Measurements from ENCODE around the gene IL1F10.

The IL1F10 gene

GRCh38 chr2:113067681-113068080 lies at the start of gene IL1F10:
IL1F10 (plus strand) TSS chr2:113067970; CDS start chr2:113072739, 4,769 bp downstream.
- H3K27ac ChIP-seq = no peak within 1 kb of the TSS
- H3K4me3 ChIP-seq = no peak within 1 kb of the TSS

- Histone ChIP-seq H3K4me3 (no peak overlapping the region), H3K27ac (no peak overlapping the region)
These were observed 49.3 kb upstream of the IL1F10 start for GRCh38 chr2:113018509-113018908.

GRCh38 chr2:113021312-113021711 lies 46.5 kb upstream of the IL1F10 start:
- no peak overlapping the region for H3K4me3 ChIP-seq
- no peak overlapping the region for H3K27ac ChIP-seq

GRCh38 chr2:113024764-113025163 lies 43.0 kb upstream of the IL1F10 start:
- no peak overlapping the region for H3K4me3 ChIP-seq

GRCh38 chr2:113025737-113026136 lies 42.0 kb upstream of the IL1F10 start:
- no peak overlapping the region for H3K27ac ChIP-seq
- H3K4me3 ChIP-seq = no peak overlapping the region

More at GRCh38 chr2:113024764-113025163, 43.0 kb upstream of the IL1F10 start:
- no peak overlapping the region for H3K27ac ChIP-seq

GRCh38 chr2:113027691-113028090 lies 40.1 kb upstream of the IL1F10 start:
- Histone ChIP-seq H3K27ac (no peak overlapping the region), H3K4me3 (no peak overlapping the region)

- Histone ChIP-seq H3K27ac (no peak overlapping the region), H3K4me3 (no peak overlapping the region)
These were observed 39.7 kb upstream of the IL1F10 start for GRCh38 chr2:113028112-113028511.

GRCh38 chr2:113032737-113033136 lies 35.0 kb upstream of the IL1F10 start:
- Histone ChIP-seq H3K27ac (peak overlapping the region in 3 of 21 experiments; percentile 30 to 47 (median 33)), H3K4me3 (no peak overlapping the region)

- Histone ChIP-seq H3K27ac (peak overlapping the region in 1 of 21 experiments; percentile 11), H3K4me3 (no peak overlapping the region)
These were observed 33.8 kb upstream of the IL1F10 start for GRCh38 chr2:113034016-113034415.

- H3K27ac ChIP-seq = peak overlapping the region in 1 of 21 experiments; percentile 55
- no peak overlapping the region for H3K4me3 ChIP-seq
These were observed 31.0 kb upstream of the IL1F10 start for GRCh38 chr2:113036763-113037162.

- Histone ChIP-seq H3K4me3 (no peak overlapping the region), H3K27ac (no peak overlapping the region)
These were observed 29.5 kb upstream of the IL1F10 start for GRCh38 chr2:113038291-113038690.

GRCh38 chr2:113039158-113039557 lies 28.6 kb upstream of the IL1F10 start:
- Histone ChIP-seq H3K4me3 (no peak overlapping the region), H3K27ac (no peak overlapping the region)

GRCh38 chr2:113039719-113040118 lies 28.1 kb upstream of the IL1F10 start:
- Histone ChIP-seq H3K27ac (no peak overlapping the region), H3K4me3 (no peak overlapping the region)

GRCh38 chr2:113041871-113042270 lies 25.9 kb upstream of the IL1F10 start:
- no peak overlapping the region for H3K4me3 ChIP-seq
- H3K27ac ChIP-seq = no peak overlapping the region

GRCh38 chr2:113046465-113046864 lies 21.3 kb upstream of the IL1F10 start:
- Histone ChIP-seq H3K27ac (no peak overlapping the region), H3K4me3 (no peak overlapping the region)

- Histone ChIP-seq H3K27ac (no peak overlapping the region), H3K4me3 (no peak overlapping the region)
These were observed 16.6 kb upstream of the IL1F10 start for GRCh38 chr2:113050921-113051895.

GRCh38 chr2:113052396-113052917 lies 15.3 kb upstream of the IL1F10 start, which contains the start of gene IL36B:
IL36B (minus strand) TSS chr2:113052867.
- H3K4me3 ChIP-seq = no peak within 1 kb of the TSS
- H3K27ac ChIP-seq = no peak within 1 kb of the TSS

- H3K4me3 ChIP-seq = no peak overlapping the region
- no peak overlapping the region for H3K27ac ChIP-seq
These were observed 14.1 kb upstream of the IL1F10 start for GRCh38 chr2:113053666-113054065.

- H3K4me3 ChIP-seq = no peak overlapping the region
- H3K27ac ChIP-seq = no peak overlapping the region
These were observed 13.7 kb upstream of the IL1F10 start for GRCh38 chr2:113054066-113054465.

GRCh38 chr2:113056521-113056920 lies 11.2 kb upstream of the IL1F10 start:
- H3K4me3 ChIP-seq = no peak overlapping the region
- H3K27ac ChIP-seq = no peak overlapping the region

GRCh38 chr2:113057117-113057516 lies 10.7 kb upstream of the IL1F10 start:
- Histone ChIP-seq H3K4me3 (no peak overlapping the region), H3K27ac (no peak overlapping the region)

All from skin epidermis (tissue), 12 donors.